HEK293 (cell line): Measurements from ENCODE around the gene KLHL40.

Experiments used
- CTCF ChIP-seq: fragments of 450-650 bp; formaldehyde crosslinking; IDR thresholded peaks from 2 replicates; pipeline ENCODE4 v1.5.1; 2016; ENCODE audit warnings: missing biosample characterization, missing genetic modification characterization
- ZBTB17 ChIP-seq: fragments of 450-650 bp; formaldehyde crosslinking; IDR thresholded peaks from 2 replicates; pipeline ENCODE4 v1.5.1; 2016; ENCODE audit warnings: missing biosample characterization, missing genetic modification characterization
- ZNF423 ChIP-seq: fragments of 450-650 bp; formaldehyde crosslinking; IDR thresholded peaks from 2 replicates; pipeline ENCODE4 v1.5.1; 2016; ENCODE audit warnings: missing biosample characterization, missing genetic modification characterization

DNA sequence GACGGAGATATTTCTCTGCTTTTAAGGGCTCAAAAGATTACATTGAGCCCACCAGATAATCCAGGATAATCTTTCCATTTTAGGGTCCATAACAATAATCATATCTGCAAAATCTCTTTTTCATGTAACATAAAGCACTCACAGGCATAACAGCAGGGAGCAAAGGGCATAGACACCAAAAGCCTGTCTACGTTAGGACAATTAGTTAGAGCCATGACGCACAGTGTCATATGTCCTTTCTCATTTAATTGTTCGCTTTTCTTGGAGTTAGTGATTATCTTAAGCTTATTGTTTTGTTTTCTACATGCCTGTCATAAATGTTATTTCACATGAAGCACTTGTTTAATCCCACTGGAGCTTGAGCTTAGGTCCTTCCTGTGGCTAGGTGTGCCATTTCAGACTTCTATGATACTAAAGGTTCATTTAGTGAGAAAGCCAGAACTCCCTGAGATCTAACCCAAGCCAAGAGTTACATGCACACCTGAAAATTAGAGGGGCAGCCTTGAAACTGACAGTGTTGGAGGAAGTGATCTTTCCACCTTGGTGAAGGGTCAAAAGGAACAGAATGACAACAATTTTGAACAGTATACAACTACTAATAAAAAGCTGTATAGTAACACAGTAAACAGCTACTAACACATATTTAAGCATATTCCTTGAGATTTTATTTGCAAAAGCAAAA is 29.0 kb downstream of the KLHL40 start:
- TF ChIP-seq CTCF (tag by site-specific recombination), result no peak
- TF ChIP-seq ZBTB17 (tag by site-specific recombination), result no peak
- no peak for TF ChIP-seq ZNF423 (tag by site-specific recombination)
